Psoas muscle (tissue), 8 donors: ENCODE data around the gene FCRL2. TPM values are rescaled to one million over a fixed set of nuclear protein-coding genes. Genes with fewer than 3 reads are reported as not detected.

Experiments used
- ATAC-seq, 4 donors: fragments of 200-7000 bp; cut with Tn5 transposase; one replicate each; pipeline ENCODE4 v1.9.1; 2020; ENCODE audit warnings: moderate library complexity in 3 of 4, mild to moderate bottlenecking in 2 of 4
- DNase-seq, 2 donors: peaks; one replicate each; pipeline ENCODE4 v3.0.0-alpha.2; 2020
- H3K27ac ChIP-seq: fragments of 200-600 bp; one replicate; pipeline ENCODE4 v1.8.0; 2022
- H3K27me3 ChIP-seq, 3 donors: fragments of 200-600 bp in 1 of 3; one replicate each; pipeline versions ENCODE4 v1.6.1 to v1.8.0; 2013 to 2022; ENCODE audit warnings: low read length in 2 of 3, mild to moderate bottlenecking in 2 of 3, moderate library complexity in 1 of 3; ENCODE audit not compliant: insufficient read depth in 3 of 3
- H3K36me3 ChIP-seq, 2 donors: fragments of 200-600 bp in 1 of 2; one replicate each; pipeline versions ENCODE4 v1.6.1 to v1.8.0; 2013 to 2022; ENCODE audit warnings: low read depth in 1 of 2, mild to moderate bottlenecking in 1 of 2, moderate library complexity in 1 of 2; ENCODE audit not compliant: insufficient read depth in 1 of 2
- H3K4me1 ChIP-seq: fragments of 200-600 bp; one replicate; pipeline ENCODE4 v1.8.0; 2022
- H3K4me3 ChIP-seq: fragments of 200-600 bp; one replicate; pipeline ENCODE4 v1.8.0; 2022; ENCODE audit warnings: mild to moderate bottlenecking
- H3K9me3 ChIP-seq: fragments of 200-600 bp; one replicate; pipeline ENCODE4 v1.8.0; 2022
- WGBS, 3 donors: extraction: QIAGEN DNeasy Blood & Tissue Kit; methylation state at CpG; one replicate each; pipeline versions ENCODE4 v1.1.6 to v1.1.7; 2013; 5-methylcytosine and 5-hydroxymethylcytosine counted together
- intact Hi-C, 2 donors: fragments of 100-400 bp; cut with DNase I; formaldehyde crosslinking; loops; one replicate each; pipeline versions ENCODE4 v1.11.0 to v1.14.2; 2022
- polyA plus RNA-seq, 3 donors: library from polyadenylated mRNA; stranded (reverse); fragments of 200-250 nt; gene quantifications; one replicate each; pipeline ENCODE4 v1.2.3, GENCODE V29; 2013
- total RNA-seq, 4 donors: library from RNA; stranded (reverse); fragmentation: NEBNext Ultra II Directional in 2 of 4; extraction: Animal tissue kit (Norgen Biotek cat#: 25700) in 2 of 4; gene quantifications; one replicate each; pipeline versions ENCODE4 v1.2.1 to v1.2.4, GENCODE V29; 2021 to 2023
- TF ChIP-seq, protein P1 (sequence below): fragments of 200-600 bp; IDR thresholded peaks from one replicate; pipeline ENCODE4 v1.8.0; 2022; ENCODE audit warnings: antibody characterized with exemption
- donor health status: healthy with polysubstance abuse.
- donor health status: DM: no; HTN: no; CAD: no; lungs with moderate emphysema.
- donor health status: Bipolar disorder and iron deficiency.
- donor health status: healthy.
- donor health status: DM: yes; HTN: yes; CAD: no.
- donor health status: DM: no; HTN: no; CAD: no.
- donor health status: DM: no; HTN: no; CAD: no.
- donor health status: DM: yes; HTN: yes; CAD: no.

Gene FCRL2
- total and polyA plus RNA-seq, 7 donors, result 0.03 to 0.17 TPM; not detected in 5

GRCh38 chr1:157813269-157813668 lies 36.3 kb upstream of the FCRL2 start:
- no peaks in the 10 kb centered on the region for H3K4me1 ChIP-seq

DNA sequence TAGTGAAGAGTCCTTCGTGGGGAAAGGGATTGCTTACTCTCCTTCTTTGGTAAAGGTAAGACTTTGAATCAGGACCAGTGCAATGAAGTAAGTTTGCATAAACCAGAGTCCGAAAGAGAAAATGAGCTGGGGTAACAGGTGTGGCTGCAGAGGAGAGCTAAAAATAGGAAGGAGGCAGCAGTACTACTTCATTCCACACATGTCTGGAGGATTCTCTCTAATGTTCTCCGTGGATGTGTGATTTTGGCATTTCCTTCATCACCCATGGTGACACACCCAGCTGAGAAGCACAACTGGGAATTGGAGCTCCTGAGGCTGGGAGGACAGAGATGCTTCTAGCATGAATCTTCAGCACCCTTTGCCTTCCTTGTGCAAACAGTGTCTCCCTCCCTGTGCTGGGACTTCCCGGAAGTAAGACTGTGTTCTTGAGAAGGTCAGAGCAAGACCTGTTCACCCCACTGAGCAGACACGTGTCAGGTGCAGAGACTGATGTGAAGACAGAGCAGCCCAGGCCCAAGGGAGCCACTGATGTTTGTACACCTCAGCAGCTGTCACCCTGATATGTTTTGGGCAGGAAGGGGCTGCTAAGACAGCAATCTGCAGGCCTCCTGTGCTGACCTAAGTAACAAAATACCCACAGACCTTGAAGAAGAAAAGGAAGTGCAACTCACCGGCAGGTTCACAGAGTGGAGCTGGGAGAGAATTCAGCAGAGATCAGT lies 29.7 kb upstream of the FCRL2 start:
- WGBS, 3 donors, result 51 to 57% (median 55%) methylated on average over 6 of the region's 6 CpGs
- H3K27me3 ChIP-seq, result no peaks in the 10 kb centered on the region
- TF ChIP-seq, protein P1, sequence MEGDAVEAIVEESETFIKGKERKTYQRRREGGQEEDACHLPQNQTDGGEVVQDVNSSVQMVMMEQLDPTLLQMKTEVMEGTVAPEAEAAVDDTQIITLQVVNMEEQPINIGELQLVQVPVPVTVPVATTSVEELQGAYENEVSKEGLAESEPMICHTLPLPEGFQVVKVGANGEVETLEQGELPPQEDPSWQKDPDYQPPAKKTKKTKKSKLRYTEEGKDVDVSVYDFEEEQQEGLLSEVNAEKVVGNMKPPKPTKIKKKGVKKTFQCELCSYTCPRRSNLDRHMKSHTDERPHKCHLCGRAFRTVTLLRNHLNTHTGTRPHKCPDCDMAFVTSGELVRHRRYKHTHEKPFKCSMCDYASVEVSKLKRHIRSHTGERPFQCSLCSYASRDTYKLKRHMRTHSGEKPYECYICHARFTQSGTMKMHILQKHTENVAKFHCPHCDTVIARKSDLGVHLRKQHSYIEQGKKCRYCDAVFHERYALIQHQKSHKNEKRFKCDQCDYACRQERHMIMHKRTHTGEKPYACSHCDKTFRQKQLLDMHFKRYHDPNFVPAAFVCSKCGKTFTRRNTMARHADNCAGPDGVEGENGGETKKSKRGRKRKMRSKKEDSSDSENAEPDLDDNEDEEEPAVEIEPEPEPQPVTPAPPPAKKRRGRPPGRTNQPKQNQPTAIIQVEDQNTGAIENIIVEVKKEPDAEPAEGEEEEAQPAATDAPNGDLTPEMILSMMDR, result no peak
- H3K36me3 ChIP-seq, result no peaks in the 10 kb centered on the region
- H3K27ac ChIP-seq, result no peak overlapping the region
- no peaks in the 10 kb centered on the region for H3K4me1 ChIP-seq
- H3K9me3 ChIP-seq, result no peaks in the 10 kb centered on the region
- no peak overlapping the region for H3K4me3 ChIP-seq
- intact Hi-C loops, result no loop called here
- ATAC-seq (no peak), DNase-seq (no peak)

More at GRCh38 chr1:157813269-157813668, 36.3 kb upstream of the FCRL2 start:
- no peak for DNase-seq
- Histone ChIP-seq H3K27me3 (no peaks in the 10 kb centered on the region), H3K4me3 (no peak overlapping the region), H3K27ac (no peak overlapping the region), H3K36me3 (no peaks in the 10 kb centered on the region), H3K9me3 (no peaks in the 10 kb centered on the region)
- ATAC-seq, result no peak
- TF ChIP-seq, protein P1, result no peak
- 63 to 77% (median 72%) methylated on average over 1 of the region's 1 CpG for WGBS, 3 donors
- intact Hi-C loops, result no loop called here

GRCh38 chr1:157803851-157804250 lies 26.9 kb upstream of the FCRL2 start:
- WGBS, 3 donors, result 76 to 83% (median 77%) methylated on average over 7 of the region's 7 CpGs
- intact Hi-C loops, result no loop called here
- no peaks in the 10 kb centered on the region for H3K27me3 ChIP-seq
- no peak overlapping the region for H3K27ac ChIP-seq
- H3K4me1 ChIP-seq, result no peaks in the 10 kb centered on the region
- no peak for ATAC-seq
- H3K9me3 ChIP-seq, result no peaks in the 10 kb centered on the region
- TF ChIP-seq, protein P1, result no peak
- no peaks in the 10 kb centered on the region for H3K36me3 ChIP-seq
- no peak overlapping the region for H3K4me3 ChIP-seq
- no peak for DNase-seq

GRCh38 chr1:157799996-157800395 lies 23.1 kb upstream of the FCRL2 start:
- ATAC-seq (no peak), DNase-seq (no peak)
- no peaks in the 10 kb centered on the region for H3K4me1 ChIP-seq
- no peaks in the 10 kb centered on the region for H3K36me3 ChIP-seq
- TF ChIP-seq, protein P1, result no peak
- 63 to 68% (median 65%) methylated on average over 1 of the region's 1 CpG for WGBS, 3 donors
- H3K4me3 ChIP-seq, result no peak overlapping the region
- intact Hi-C loops, result no loop called here
- H3K27ac ChIP-seq, result no peak overlapping the region
- no peaks in the 10 kb centered on the region for H3K27me3 ChIP-seq
- H3K9me3 ChIP-seq, result no peaks in the 10 kb centered on the region

- H3K4me1 ChIP-seq, result no peaks in the 10 kb centered on the region
- ATAC-seq, result no peak
- H3K27me3 ChIP-seq, result no peaks in the 10 kb centered on the region
- DNase-seq, result no peak
- 78 to 83% (median 81%) methylated on average over 5 of the region's 5 CpGs for WGBS, 3 donors
- no peaks in the 10 kb centered on the region for H3K36me3 ChIP-seq
- TF ChIP-seq, protein P1, result no peak
- intact Hi-C loops, result no loop called here
- peaks cover 4% of the 10 kb centered on the region for H3K9me3 ChIP-seq
- no peak overlapping the region for H3K4me3 ChIP-seq
- no peak overlapping the region for H3K27ac ChIP-seq
Measured at GRCh38 chr1:157798211-157798610, 21.3 kb upstream of the FCRL2 start.
